GM18873 (cell line): Measurements from ENCODE around the gene TET3.

Experiments used
- ATAC-seq: cut with Tn5 transposase; IDR thresholded peaks from one replicate; pipeline ENCODE4 v1.9.1; 2021; ENCODE audit warnings: mild to moderate bottlenecking, moderate library complexity, moderate number of reproducible peaks; ENCODE audit not compliant: unreplicated experiment, low FRiP score

The TET3 gene

DNA sequence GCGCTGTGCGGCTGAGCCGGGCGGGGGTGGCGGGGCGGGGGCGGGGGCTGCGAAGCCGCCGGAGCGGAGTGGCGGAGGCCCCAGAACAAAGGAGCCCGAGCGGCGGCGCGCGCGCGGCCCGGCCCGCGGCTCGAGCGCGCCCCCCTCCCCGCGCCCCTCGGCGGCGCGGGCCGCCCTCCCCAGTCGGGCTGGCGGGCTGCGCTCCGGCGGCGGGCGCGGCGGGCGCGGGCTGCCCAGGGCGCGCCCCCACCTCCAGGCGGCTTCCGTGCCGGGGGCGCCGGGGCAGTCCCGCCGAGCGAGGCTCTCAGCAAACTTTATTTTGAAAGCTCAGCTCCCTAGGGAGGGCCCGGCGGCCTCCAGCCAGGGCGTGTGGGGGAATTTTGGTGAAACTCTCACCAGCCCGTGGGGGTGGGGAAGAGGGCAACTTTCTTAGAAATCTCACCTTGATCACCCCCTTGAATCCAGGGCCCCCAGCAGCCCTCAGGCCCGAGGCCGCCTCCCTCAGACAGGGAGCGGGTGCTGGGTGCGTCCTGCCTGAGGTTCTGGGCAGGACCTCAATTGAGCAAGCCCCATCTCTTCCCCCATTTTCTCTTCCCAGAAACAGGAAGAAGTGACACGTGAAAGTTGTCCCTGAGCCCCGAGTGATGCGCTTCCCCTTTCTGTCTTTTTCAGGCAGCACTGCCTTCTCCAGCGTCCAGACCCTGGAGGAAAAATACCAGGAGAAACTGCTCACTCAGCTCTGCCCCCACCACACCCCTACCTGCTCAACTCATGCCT is 786 bp downstream of the TET3 start:
- no peak for ATAC-seq

DNA sequence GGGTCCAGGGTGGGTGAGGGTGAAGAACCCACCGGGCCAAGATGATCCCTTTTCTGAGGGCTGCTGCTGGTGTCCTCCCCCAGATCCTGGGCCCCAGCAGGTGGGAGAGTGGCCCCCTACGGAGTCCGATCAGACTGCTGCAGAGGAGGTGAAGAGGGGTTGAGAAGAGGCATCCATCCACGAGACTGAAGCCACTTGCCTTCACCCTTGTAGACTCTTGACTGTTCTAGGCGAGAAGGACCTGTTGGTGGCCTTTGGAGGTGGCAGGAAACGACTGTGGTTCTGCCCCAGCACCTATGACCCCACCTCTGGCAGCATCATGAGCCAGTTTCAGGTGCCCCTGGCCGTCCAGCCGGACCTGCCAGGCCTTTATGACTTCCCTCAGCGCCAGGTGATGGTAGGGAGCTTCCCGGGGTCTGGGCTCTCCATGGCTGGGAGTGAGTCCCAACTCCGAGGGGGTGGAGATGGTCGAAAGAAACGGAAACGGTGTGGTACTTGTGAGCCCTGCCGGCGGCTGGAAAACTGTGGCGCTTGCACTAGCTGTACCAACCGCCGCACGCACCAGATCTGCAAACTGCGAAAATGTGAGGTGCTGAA is 1.5 kb downstream of the TET3 start:
- no peak for ATAC-seq

- ATAC-seq = no peak
Measured at GRCh38 chr2:73987109-73987947, 2.6 kb downstream of the TET3 start.

- ATAC-seq = no peak
Measured at GRCh38 chr2:73987948-73988700, 3.4 kb downstream of the TET3 start.

DNA sequence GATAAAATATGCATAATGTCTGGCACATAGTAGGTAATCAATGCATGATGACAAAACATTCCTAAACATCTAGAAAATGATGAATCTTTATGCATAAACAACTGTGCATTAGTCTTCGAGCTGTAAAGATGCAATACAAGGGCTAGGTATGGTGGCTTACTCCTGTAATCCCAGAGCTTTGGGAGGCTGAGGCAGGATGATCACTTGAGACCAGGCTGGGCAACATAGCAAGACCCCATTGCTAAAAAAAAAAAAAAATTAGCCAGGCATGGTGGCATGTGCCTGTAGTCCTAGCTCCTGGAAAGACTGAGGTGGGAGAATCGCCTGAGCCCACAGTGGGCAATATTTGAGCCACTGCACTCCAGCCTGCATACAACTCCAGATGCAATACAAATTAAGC is 5.3 kb downstream of the TET3 start:
- no peak for ATAC-seq

DNA sequence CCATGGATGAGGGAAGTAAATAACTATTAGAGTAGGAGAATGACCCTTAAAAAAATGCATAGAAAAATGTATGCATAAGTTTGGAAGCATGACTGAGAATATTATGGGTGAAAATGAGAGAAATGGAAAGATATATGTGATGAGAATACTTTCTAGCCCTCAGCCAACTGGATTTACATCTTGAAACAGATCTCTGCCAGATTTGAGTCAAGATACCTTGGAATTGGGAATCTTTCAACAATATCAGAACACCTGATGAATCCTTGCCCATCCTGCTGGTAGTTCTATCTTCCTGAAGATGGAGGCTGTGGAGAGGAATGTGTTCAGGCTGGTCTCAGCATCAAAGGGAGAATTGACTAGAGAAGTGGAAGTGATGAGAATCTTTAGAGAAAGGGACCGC is 5.8 kb downstream of the TET3 start:
- no peak for ATAC-seq

DNA sequence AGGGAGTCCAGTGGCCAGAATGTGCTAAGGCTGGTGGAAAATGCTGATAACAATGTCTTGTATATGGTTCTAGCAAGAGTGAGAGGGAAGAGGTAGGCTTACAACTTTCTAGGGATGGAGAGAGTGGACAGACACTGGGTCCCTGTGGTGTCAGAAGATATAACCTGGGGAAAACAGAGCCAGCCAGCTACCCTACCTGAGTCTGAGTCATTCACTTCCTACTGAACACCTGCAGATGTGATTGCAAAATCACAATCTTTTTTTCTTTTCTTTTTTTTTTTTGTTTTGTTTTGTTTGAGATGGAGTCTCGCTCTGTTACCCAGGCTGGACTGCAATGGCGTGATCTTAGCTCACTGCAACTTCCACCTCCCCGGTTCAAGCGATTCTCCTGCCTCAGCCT is 7.3 kb downstream of the TET3 start:
- ATAC-seq = no peak

DNA sequence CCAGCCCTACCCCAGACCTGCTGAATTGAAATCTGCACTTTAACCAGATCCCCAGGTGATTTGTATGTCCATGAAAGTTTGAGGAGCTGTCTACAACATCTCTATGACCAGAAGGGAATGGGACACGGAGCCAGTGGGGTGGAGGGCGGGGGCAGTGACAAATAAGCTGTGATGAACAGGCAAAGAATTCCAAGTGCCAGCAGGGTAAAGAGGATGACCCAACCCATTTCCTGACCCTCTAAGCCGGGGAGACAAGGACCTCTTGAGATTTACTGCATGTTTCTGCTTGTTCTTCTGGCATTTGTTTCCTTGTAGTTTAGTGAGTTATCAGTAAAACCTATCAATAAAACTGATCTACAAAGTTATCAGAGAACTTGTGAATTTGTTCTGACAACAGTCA is 8.7 kb downstream of the TET3 start:
- no peak for ATAC-seq

DNA sequence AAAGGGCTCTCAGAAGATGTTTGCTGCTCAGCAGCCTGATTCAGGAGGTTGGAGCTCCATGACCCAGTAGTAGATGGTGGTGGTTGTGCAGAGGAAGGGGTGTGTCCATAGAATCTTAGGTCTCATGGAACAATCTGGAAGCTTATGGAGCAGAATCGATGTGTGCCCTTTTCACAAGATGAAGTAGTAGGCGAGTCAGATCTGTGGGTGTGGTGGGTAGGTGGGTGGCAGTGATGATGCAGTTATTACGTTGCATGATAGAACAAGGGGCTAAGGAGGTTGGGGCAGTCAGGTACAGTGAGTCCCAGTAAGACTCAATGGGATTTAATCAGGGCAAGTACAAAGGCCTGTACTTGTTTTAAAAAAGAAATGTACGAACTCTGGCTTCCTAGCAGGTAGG is 9.1 kb downstream of the TET3 start:
- no peak for ATAC-seq

GRCh38 chr2:73994178-73994831 is 9.6 kb downstream of the TET3 start:
- no peak for ATAC-seq

DNA sequence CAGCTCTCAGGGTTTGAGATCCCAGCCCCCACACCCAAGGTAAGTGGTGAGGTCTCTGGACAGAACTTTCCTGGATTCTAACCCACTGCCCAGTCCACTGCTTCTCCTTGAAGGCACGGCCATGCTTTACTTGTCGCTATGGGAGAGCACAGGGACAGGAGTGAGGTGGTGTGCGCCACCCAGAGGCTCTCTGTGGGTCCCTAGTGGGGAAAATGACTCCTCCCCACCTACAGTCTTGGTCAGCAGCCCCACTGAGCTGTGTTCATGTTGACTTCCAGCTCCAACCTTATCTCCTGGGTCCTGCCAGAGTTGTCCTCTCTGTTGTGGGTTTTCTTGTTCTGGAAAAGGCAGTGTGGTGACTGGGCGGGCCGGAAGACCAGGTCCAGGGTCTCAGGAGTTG is 11.1 kb downstream of the TET3 start:
- no peak for ATAC-seq

DNA sequence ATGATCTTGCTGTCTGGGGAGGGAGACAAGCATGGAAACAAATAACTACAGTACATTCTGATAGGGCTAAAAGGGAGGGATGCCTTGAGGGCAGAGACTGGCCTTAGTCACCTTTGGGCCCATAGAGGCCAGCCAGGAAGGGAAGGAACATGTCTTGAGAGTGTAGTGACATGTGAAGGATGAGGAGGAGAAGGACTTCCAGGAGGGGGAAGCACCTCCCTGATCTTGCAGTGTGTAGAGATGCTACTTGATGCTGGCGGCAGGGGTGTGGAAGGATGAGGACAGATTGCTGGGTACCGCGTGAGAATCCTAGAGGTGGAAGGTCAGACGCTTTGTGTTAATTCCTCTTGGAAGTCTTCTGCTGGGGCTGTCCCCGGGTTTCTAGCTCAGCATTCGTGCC is 13.1 kb downstream of the TET3 start:
- no peak for ATAC-seq

DNA sequence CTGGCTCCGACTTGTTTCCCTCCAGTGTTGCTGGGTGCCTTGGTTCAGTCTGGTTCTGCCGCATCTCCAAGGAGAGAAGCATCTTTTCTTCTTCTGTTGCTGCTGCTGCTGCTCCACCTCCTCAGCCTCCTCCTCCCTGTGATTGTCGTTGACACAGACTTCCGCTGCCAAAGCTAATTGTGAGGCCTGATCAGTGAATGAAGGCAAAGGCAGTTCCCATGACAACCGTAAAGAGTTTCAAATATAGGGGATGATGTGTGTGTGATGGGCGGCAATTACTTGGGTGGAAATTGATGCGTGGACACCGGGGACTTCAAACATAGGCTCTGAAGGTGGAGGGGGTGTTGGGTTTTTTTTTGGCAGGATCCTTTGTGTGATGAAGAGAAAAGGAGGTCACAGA is 13.7 kb downstream of the TET3 start:
- ATAC-seq = no peak

DNA sequence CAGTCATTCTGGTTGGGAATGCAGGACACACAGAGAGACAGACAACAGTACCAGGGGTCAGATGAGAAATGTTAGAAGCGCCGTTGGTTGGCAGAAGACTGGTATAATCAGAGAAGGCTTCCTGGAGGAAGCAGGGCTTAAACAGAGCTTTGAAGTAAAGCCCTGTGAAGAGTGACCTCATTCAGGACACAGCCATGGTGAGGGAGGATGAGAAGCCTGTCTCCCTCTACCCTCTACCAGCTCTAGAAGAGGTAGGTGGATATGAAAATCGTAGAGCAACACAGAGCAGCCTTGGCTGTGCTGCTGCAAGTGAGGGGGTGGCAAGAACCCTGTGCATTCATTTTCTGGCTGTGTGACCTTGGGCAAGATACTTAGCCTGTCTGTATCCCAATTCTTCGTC is 14.2 kb downstream of the TET3 start:
- ATAC-seq = no peak

GRCh38 chr2:73999881-74000597 is 15.3 kb downstream of the TET3 start:
- no peak for ATAC-seq

- no peak for ATAC-seq
Measured at GRCh38 chr2:74000666-74001065, 16.0 kb downstream of the TET3 start.

GRCh38 chr2:74001121-74001520 is 16.4 kb downstream of the TET3 start:
- no peak for ATAC-seq

DNA sequence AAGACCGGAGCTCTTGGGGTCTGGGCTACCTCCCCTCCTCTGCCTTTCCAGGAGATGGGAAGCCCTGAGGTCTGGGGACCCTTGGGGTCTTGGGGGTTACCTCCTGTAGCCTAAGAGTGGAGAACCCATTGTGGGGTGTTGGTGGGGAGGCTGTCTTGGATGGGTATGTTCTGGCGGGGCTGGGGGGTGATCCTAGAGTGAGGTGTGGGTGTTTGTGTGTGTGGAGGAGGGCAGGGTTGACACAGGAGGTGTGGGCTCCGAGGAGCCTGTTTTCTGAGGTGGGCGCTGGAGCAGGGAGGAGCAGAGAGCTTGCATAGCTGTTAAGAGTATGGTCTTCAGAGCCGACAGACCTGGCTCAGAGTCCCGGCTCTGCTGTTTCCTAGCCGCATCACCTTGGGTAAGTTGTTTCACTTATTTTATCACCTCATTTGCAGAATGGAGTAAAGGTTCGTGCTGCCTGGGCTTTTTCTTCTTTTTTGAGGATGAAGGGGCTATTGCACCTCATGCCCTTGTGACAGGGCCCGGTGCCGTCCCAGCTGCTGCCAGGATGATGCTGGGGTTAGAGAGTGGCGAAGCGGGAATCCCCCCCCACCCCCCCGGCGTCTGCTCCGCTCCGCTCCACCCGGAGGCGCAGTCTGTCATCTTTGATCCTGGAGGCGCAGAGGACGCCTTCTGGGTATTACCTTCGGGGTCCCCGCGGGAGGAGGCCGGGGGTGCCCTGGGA is 17.2 kb downstream of the TET3 start:
- ATAC-seq = peak; percentile 31
